ENCODE data around the gene NOP14.

GRCh38 chr4:3011456-3012220 is 48.4 kb upstream of the NOP14 start:
- TF ChIP-seq CTCF (IDR thresholded peaks at IDR 0.05) (no peak), EZH2 (IDR thresholded peaks at IDR 0.05; ENCODE audit: borderline replicate concordance, insufficient read depth, low read depth, low read length, poor library complexity, severe bottlenecking) (no peak)
